ENCODE data around the gene CBLB.

DNA sequence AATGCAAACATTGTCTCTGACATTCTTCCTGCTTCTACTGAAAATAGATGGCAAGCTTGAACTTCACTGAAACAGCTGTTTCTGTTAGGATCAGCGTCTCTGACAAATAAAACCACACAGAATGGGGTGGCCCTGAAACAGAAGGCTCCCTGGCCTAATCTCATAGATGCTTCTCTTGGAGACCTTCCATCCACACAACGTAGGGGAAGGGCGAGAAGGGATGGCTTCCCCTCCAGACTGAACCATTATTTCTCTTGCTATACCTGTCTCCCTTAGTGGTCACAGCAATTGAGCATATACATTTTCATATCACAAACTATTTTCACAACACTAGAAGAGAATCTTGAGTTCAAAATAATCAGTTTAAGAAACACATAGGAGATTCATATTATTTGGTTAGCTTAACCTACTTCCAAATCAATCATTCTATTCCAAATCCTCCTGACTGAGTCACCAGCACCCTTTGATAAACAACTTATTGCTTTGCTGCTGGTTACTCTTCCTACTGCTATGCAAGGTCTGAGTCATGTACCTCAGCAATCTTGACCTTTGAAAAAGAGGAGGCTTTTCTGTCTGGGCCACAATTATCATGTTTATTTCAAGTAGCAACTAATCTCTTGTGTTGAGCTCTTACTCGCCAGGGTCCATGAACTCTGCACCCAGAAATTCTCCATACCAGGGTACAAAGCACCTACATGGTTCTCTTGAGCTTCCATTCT is 45.5 kb downstream of the CBLB start:
- TF ChIP-seq EZH2 (IDR thresholded peaks at IDR 0.05; ENCODE audit: low read length, unreplicated experiment), result no peak
- TF ChIP-seq, protein P1, sequence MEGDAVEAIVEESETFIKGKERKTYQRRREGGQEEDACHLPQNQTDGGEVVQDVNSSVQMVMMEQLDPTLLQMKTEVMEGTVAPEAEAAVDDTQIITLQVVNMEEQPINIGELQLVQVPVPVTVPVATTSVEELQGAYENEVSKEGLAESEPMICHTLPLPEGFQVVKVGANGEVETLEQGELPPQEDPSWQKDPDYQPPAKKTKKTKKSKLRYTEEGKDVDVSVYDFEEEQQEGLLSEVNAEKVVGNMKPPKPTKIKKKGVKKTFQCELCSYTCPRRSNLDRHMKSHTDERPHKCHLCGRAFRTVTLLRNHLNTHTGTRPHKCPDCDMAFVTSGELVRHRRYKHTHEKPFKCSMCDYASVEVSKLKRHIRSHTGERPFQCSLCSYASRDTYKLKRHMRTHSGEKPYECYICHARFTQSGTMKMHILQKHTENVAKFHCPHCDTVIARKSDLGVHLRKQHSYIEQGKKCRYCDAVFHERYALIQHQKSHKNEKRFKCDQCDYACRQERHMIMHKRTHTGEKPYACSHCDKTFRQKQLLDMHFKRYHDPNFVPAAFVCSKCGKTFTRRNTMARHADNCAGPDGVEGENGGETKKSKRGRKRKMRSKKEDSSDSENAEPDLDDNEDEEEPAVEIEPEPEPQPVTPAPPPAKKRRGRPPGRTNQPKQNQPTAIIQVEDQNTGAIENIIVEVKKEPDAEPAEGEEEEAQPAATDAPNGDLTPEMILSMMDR (conservative IDR thresholded peaks at IDR 0.05; ENCODE audit: low read depth, low read length), result no peak
- no peak for TF ChIP-seq EZH2phosphoT487 (IDR thresholded peaks at IDR 0.05; ENCODE audit: borderline replicate concordance, low read length)

All from PC-3 (cell line).